CD14-positive monocyte (primary cell): ENCODE measurements around the gene GRK6. TPM values are rescaled to one million over a fixed set of nuclear protein-coding genes. Genes with fewer than 3 reads are reported as not detected.

Experiments used
- DNase-seq, 3 donors: peaks; one replicate each; pipeline ENCODE4 v3.0.0-alpha.2; 2011 to 2022
- H2AFZ ChIP-seq: 2 replicates; pipeline ENCODE4 v1.6.0; 2012; ENCODE audit warnings: mild to moderate bottlenecking, low read depth, low read length, inconsistent platforms; ENCODE audit not compliant: insufficient read depth, poor library complexity, severe bottlenecking
- H3K27ac ChIP-seq, 2 donors: 1 replicate in 1 of 2; 2 replicates in 1 of 2; pipeline ENCODE4 v1.5.1; 2012 to 2013; ENCODE audit warnings: low read length in 2 of 2, control low read depth in 1 of 2, inconsistent platforms in 1 of 2, low read depth in 1 of 2, mild to moderate bottlenecking in 1 of 2
- H3K27me3 ChIP-seq, 2 donors: one replicate each; pipeline versions ENCODE4 v1.6.0 to v1.6.1; 2011 to 2013; ENCODE audit warnings: low read length in 2 of 2; ENCODE audit not compliant: control insufficient read depth in 2 of 2, insufficient read depth in 2 of 2
- H3K36me3 ChIP-seq, 2 donors: replicated peaks in 1 of 2; 1 replicate in 1 of 2; 2 replicates in 1 of 2; pipeline versions ENCODE4 v1.5.1 to v1.6.1; 2012 to 2013; ENCODE audit warnings: low read length in 2 of 2, control low read depth in 1 of 2, inconsistent platforms in 1 of 2, mild to moderate bottlenecking in 1 of 2; ENCODE audit not compliant: insufficient read depth in 2 of 2, control insufficient read depth in 1 of 2
- H3K4me1 ChIP-seq, 2 donors: 1 replicate in 1 of 2; 2 replicates in 1 of 2; pipeline versions ENCODE4 v1.5.1 to v1.6.1; 2012 to 2013; ENCODE audit warnings: low read length in 2 of 2, control low read depth in 1 of 2, inconsistent platforms in 1 of 2, mild to moderate bottlenecking in 1 of 2, moderate library complexity in 1 of 2; ENCODE audit not compliant: insufficient read depth in 2 of 2, control insufficient read depth in 1 of 2
- H3K4me2 ChIP-seq: replicated peaks from 2 replicates; pipeline ENCODE3; 2012; ENCODE audit warnings: low read length, moderate library complexity, mild to moderate bottlenecking; ENCODE audit not compliant: poor library complexity, severe bottlenecking; ENCODE audit errors: extremely low read depth
- H3K4me3 ChIP-seq, 3 experiments: fragments of 200-600 bp in 1 of 3; sonication (generic) in 1 of 3; replicated peaks in 1 of 3; 1 replicate in 2 of 3; 2 replicates in 1 of 3; pipeline ENCODE4 v1.5.1; 2011 to 2013; ENCODE audit warnings: low read length in 3 of 3, mild to moderate bottlenecking in 3 of 3, control low read depth in 2 of 3, low read depth in 2 of 3, inconsistent platforms in 1 of 3, moderate library complexity in 1 of 3
- H3K79me2 ChIP-seq: 2 replicates; pipeline ENCODE4 v1.6.0; 2012; ENCODE audit warnings: mild to moderate bottlenecking, control low read depth, inconsistent platforms, low read length, moderate library complexity; ENCODE audit not compliant: insufficient read depth
- H3K9ac ChIP-seq: 2 replicates; pipeline ENCODE4 v1.6.0; 2017; ENCODE audit warnings: low read length, mild to moderate bottlenecking; ENCODE audit not compliant: insufficient read depth, poor library complexity, severe bottlenecking
- H3K9me3 ChIP-seq, 2 donors: replicated peaks in 1 of 2; 1 replicate in 1 of 2; 2 replicates in 1 of 2; pipeline versions ENCODE4 v1.5.1 to v1.6.1; 2012 to 2013; ENCODE audit warnings: low read length in 2 of 2, control low read depth in 1 of 2; ENCODE audit not compliant: control insufficient read depth in 1 of 2, insufficient read depth in 1 of 2
- H4K20me1 ChIP-seq: 2 replicates; pipeline ENCODE4 v1.6.0; 2012; ENCODE audit warnings: mild to moderate bottlenecking, low read length, control low read depth, moderate library complexity; ENCODE audit not compliant: insufficient read depth
- H3K27ac Mint-ChIP-seq, 7 donors: one replicate each; pipeline ENCODE4 v1.8.0; 2020; ENCODE audit warnings: mild to moderate bottlenecking in 7 of 7, mixed read lengths in 7 of 7, moderate library complexity in 6 of 7, inconsistent platforms in 2 of 7
- H3K27me3 Mint-ChIP-seq, 3 donors: one replicate each; pipeline ENCODE4 v1.8.0; 2021 to 2022; ENCODE audit warnings: low read depth in 3 of 3, mild to moderate bottlenecking in 3 of 3, mixed read lengths in 3 of 3, moderate library complexity in 3 of 3, inconsistent platforms in 1 of 3
- H3K36me3 Mint-ChIP-seq, 2 donors: one replicate each; pipeline ENCODE4 v1.8.0; 2020; ENCODE audit warnings: mixed read lengths in 2 of 2, inconsistent platforms in 1 of 2, mild to moderate bottlenecking in 1 of 2
- H3K4me1 Mint-ChIP-seq: one replicate; pipeline ENCODE4 v1.8.0; 2020; ENCODE audit warnings: mild to moderate bottlenecking, mixed read lengths
- H3K4me3 Mint-ChIP-seq, 2 donors: one replicate each; pipeline ENCODE4 v1.8.0; 2020; ENCODE audit warnings: mild to moderate bottlenecking in 2 of 2, mixed read lengths in 2 of 2, moderate library complexity in 1 of 2
- H3K9me3 Mint-ChIP-seq, 7 donors: one replicate each; pipeline ENCODE4 v1.8.0; 2020 to 2022; ENCODE audit warnings: mixed read lengths in 7 of 7, mild to moderate bottlenecking in 6 of 7, moderate library complexity in 6 of 7, inconsistent platforms in 2 of 7
- CTCF ChIP-seq: fragments of 200-600 bp; IDR thresholded peaks from one replicate; pipeline ENCODE4 v1.8.0; 2022; ENCODE audit warnings: antibody characterized with exemption, mild to moderate bottlenecking
- WGBS: methylation state at CpG from one replicate; pipeline ENCODE4 v1.1.5; 2013; ENCODE audit warnings: missing lambda C conversion rate; ENCODE audit not compliant: insufficient coverage; 5-methylcytosine and 5-hydroxymethylcytosine counted together
- intact Hi-C, 2 donors: fragments of 100-400 bp; cut with micrococcal nuclease; formaldehyde crosslinking; loops; one replicate each; pipeline versions ENCODE4 v1.15.0 to v1.15.1; 2023
- polyA plus RNA-seq, 3 donors: library from polyadenylated mRNA; depleted of rRNA in 1 of 3; unstranded in 2 of 3; stranded (reverse) in 1 of 3; fragments of 300-500 nt in 2 of 3; fragments of >200 nt in 1 of 3; fragmentation: Illumina TruSeq in 2 of 3; gene quantifications; 1 replicate in 2 of 3; 2 replicates in 1 of 3; pipeline ENCODE4 v1.2.3, GENCODE V29; 2012 to 2021

Gene GRK6
- polyA plus RNA-seq, 3 donors = 41.6 to 101 (median 63.4) TPM

- peak overlapping the region; percentile 51 to 53 for H3K4me3 Mint-ChIP-seq
- H3K36me3 ChIP-seq = no peaks in the 10 kb centered on the region
- H3K79me2 ChIP-seq = no peaks in the 10 kb centered on the region
- H3K4me3 ChIP-seq = peak overlapping the region in 1 of 3 experiments; percentile 38
- H3K4me1 ChIP-seq = peaks cover 45 to 48% of the 10 kb centered on the region in 2 donors
- peak in 2 of 3 donors; percentile 47 to 69 for DNase-seq
- TF ChIP-seq CTCF = no peak
- H2AFZ ChIP-seq = no peak overlapping the region
- H3K9ac ChIP-seq = peak overlapping the region; percentile 16
- H3K27me3 ChIP-seq = peaks cover 26 to 33% of the 10 kb centered on the region in 2 donors
- intact Hi-C loops = loop anchor here (2.0 kb wide), 3 partner anchors 13 to 49 kb away; no protein-coding TSS in a partner anchor
- H4K20me1 ChIP-seq = peaks cover 11% of the 10 kb centered on the region
- peaks cover 0 to 12% of the 10 kb centered on the region in 2 donors for H3K9me3 ChIP-seq
- H3K27ac ChIP-seq = peak overlapping the region; percentile 43 to 51
- WGBS = no CpG with 5 or more reads among the region's 2 CpGs
- H3K4me1 Mint-ChIP-seq = peaks cover 42% of the 10 kb centered on the region
- peaks cover 8% of the 10 kb centered on the region in 2 donors for H3K36me3 Mint-ChIP-seq
- H3K27me3 Mint-ChIP-seq = peaks cover 35 to 47% (median 43%) of the 10 kb centered on the region in 3 donors
- peaks cover 0 to 17% (median 5%) of the 10 kb centered on the region in 7 donors for H3K9me3 Mint-ChIP-seq
- H3K27ac Mint-ChIP-seq = peak overlapping the region in 6 of 7 donors; percentile 80 to 90 (median 86)
- peak overlapping the region; percentile 89 for H3K4me2 ChIP-seq
These were observed 21.2 kb upstream of the GRK6 start for GRCh38 chr5:177405312-177405711.

- intact Hi-C loops = loop anchor here (2.0 kb wide), 3 partner anchors 13 to 49 kb away; no protein-coding TSS in a partner anchor
- Histone ChIP-seq H4K20me1 (peaks cover 11% of the 10 kb centered on the region), H2AFZ (peak overlapping the region; percentile 36), H3K4me2 (peak overlapping the region; percentile 40), H3K4me3 (peak overlapping the region in 1 of 3 experiments; percentile 38), H3K79me2 (no peaks in the 10 kb centered on the region), H3K36me3 (no peaks in the 10 kb centered on the region), H3K27ac (peak overlapping the region; percentile 43 to 51), H3K4me1 (peaks cover 50 to 53% of the 10 kb centered on the region in 2 donors), H3K27me3 (peaks cover 26 to 28% of the 10 kb centered on the region in 2 donors), H3K9ac (peak overlapping the region; percentile 16), H3K9me3 (peaks cover 0 to 12% of the 10 kb centered on the region in 2 donors)
- WGBS = 5% methylated on average over 3 of the region's 5 CpGs
- peak; percentile 9 for TF ChIP-seq CTCF
- Mint-ChIP-seq H3K27ac (peak overlapping the region; percentile 77 to 92 (median 85)), H3K4me3 (peak overlapping the region; percentile 51 to 53), H3K27me3 (peaks cover 35 to 42% (median 38%) of the 10 kb centered on the region in 3 donors), H3K4me1 (peaks cover 46% of the 10 kb centered on the region), H3K36me3 (peaks cover 8 to 10% of the 10 kb centered on the region in 2 donors), H3K9me3 (peaks cover 0 to 13% (median 5%) of the 10 kb centered on the region in 7 donors)
- peak; percentile 84 to 90 (median 90) for DNase-seq
These were observed 20.7 kb upstream of the GRK6 start for GRCh38 chr5:177405805-177406204.
